Esophagus muscularis mucosa (tissue), 4 donors: Measurements from ENCODE around the gene FAM222A. TPM values are rescaled to one million over a fixed set of nuclear protein-coding genes. Genes with fewer than 3 reads are reported as not detected.

Experiments
- DNase-seq: peaks from one replicate; pipeline ENCODE4 v3.0.0-alpha.2; 2017; ENCODE audit errors: extremely low spot score
- H3K27ac ChIP-seq, 4 donors: fragments of 200-600 bp; sonication (generic); replicated peaks in 1 of 4; 1 replicate in 3 of 4; 2 replicates in 1 of 4; pipeline ENCODE4 v1.5.1; 2016 to 2019; ENCODE audit warnings: mild to moderate bottlenecking in 1 of 4
- H3K27me3 ChIP-seq, 4 donors: fragments of 200-600 bp; sonication (generic); one replicate each; pipeline versions ENCODE4 v1.5.1 to v1.6.0; 2016 to 2019
- H3K36me3 ChIP-seq, 4 donors: fragments of 200-600 bp; sonication (generic); one replicate each; pipeline ENCODE4 v1.5.1; 2016 to 2019
- H3K4me1 ChIP-seq, 4 donors: fragments of 200-600 bp; sonication (generic); one replicate each; pipeline ENCODE4 v1.5.1; 2016 to 2019
- H3K4me3 ChIP-seq, 4 donors: fragments of 200-600 bp; sonication (generic); 1 replicate in 2 of 4; 2 replicates in 2 of 4; pipeline ENCODE4 v1.5.1; 2016 to 2019; ENCODE audit warnings: mild to moderate bottlenecking in 4 of 4, moderate library complexity in 1 of 4
- H3K9me3 ChIP-seq, 4 donors: fragments of 200-600 bp; sonication (generic); 1 replicate in 3 of 4; 2 replicates in 1 of 4; pipeline ENCODE4 v1.5.1; 2016 to 2019
- EP300 ChIP-seq: sonication (generic); formaldehyde crosslinking; IDR thresholded peaks from one replicate; pipeline ENCODE4 v1.6.1; 2017; ENCODE audit warnings: antibody characterized with exemption
- POLR2A ChIP-seq: fragments of 450-650 bp; IDR thresholded peaks from one replicate; pipeline ENCODE4 v1.6.1; 2017; ENCODE audit warnings: antibody characterized with exemption, moderate library complexity, mild to moderate bottlenecking, low read depth
- POLR2AphosphoS5 ChIP-seq, 2 donors: sonication (generic); formaldehyde crosslinking; IDR thresholded peaks; one replicate each; pipeline ENCODE4 v1.6.1; 2017; ENCODE audit warnings: antibody characterized with exemption in 2 of 2
- WGBS: methylation state at CpG from one replicate; pipeline ENCODE4 v1.1.5; 2018; 5-methylcytosine and 5-hydroxymethylcytosine counted together
- intact Hi-C: fragments of 100-400 bp; cut with DNase I; formaldehyde crosslinking; loops from one replicate; pipeline ENCODE4 v1.15.1; 2023
- total RNA-seq, 4 donors: library from RNA; depleted of rRNA; stranded (reverse); fragments of >200 nt; gene quantifications; one replicate each; pipeline versions ENCODE4 v1.1.0 to v1.2.1, GENCODE V29; 2016
- TF ChIP-seq, protein P1 (sequence below), 3 experiments: fragments of 200-600 bp in 2 of 3; fragments of 450-650 bp in 1 of 3; sonication (generic) in 2 of 3; IDR thresholded peaks; one replicate each; pipeline ENCODE4 v1.5.1; 2017 to 2019; ENCODE audit warnings: antibody characterized with exemption in 3 of 3, mild to moderate bottlenecking in 2 of 3, moderate library complexity in 1 of 3

Gene FAM222A
- total RNA-seq, 4 donors from 2014 or later = 0.42 to 3.8 (median 3.2) TPM

- Histone ChIP-seq H3K27ac (no peak overlapping the region), H3K4me3 (no peak overlapping the region), H3K9me3 (no peaks in the 10 kb centered on the region), H3K4me1 (peaks cover 0 to 7% (median 0%) of the 10 kb centered on the region in 4 donors), H3K27me3 (peaks cover 0 to 41% (median 1%) of the 10 kb centered on the region in 4 donors), H3K36me3 (no peaks in the 10 kb centered on the region)
- TF ChIP-seq POLR2A (no peak), POLR2AphosphoS5 (IDR thresholded peaks at IDR 0.05) (no peak), EP300 (no peak)
- TF ChIP-seq, protein P1, sequence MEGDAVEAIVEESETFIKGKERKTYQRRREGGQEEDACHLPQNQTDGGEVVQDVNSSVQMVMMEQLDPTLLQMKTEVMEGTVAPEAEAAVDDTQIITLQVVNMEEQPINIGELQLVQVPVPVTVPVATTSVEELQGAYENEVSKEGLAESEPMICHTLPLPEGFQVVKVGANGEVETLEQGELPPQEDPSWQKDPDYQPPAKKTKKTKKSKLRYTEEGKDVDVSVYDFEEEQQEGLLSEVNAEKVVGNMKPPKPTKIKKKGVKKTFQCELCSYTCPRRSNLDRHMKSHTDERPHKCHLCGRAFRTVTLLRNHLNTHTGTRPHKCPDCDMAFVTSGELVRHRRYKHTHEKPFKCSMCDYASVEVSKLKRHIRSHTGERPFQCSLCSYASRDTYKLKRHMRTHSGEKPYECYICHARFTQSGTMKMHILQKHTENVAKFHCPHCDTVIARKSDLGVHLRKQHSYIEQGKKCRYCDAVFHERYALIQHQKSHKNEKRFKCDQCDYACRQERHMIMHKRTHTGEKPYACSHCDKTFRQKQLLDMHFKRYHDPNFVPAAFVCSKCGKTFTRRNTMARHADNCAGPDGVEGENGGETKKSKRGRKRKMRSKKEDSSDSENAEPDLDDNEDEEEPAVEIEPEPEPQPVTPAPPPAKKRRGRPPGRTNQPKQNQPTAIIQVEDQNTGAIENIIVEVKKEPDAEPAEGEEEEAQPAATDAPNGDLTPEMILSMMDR (IDR thresholded peaks at IDR 0.05) = no peak
- intact Hi-C loops = no loop called here
- 85% methylated on average over 2 of the region's 4 CpGs for WGBS
- DNase-seq = no peak
Measured at GRCh38 chr12:109738209-109738608, 24.6 kb downstream of the FAM222A start.

DNA sequence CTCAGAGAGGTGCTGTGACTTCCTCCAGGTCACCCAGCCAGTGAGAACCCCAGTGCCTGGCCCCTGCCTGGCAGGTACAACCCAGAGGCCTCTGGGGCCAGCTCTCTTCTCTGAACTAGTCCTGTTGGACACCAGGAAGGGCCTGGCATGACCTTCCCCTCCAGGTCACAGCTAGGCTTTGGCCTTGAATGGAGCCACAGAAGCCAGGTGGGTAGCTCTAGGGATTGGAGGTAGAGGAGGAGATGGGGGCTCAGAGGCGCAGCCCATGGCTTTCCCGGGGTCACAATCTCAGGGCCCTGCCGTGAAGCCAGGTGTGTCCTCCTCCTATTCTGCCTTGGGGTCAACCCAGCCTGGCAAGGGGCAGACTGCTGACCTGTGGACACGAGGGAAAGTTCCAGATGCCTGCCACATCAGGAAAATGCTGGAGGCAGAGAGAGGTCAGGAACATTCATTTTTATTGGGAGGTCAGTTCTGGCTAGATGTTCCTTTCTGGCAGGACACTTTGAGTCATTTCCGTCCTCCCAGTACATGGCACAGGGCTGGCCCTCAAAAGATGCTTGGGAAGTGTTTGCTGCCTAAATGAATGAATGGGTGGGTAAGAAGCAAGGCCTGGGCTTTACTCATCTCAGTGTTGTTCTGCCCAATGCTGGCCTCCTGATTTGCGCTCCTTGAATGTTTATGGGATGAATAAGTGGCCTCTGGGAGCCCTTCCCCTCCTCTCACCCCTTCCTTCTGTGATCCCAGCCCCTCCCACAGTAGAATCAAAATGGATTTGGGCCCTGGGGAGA, 25.4 kb downstream of the FAM222A start:
- Histone ChIP-seq H3K27me3 (peaks cover 0 to 34% (median 1%) of the 10 kb centered on the region in 4 donors), H3K4me1 (peaks cover 0 to 2% (median 0%) of the 10 kb centered on the region in 4 donors), H3K36me3 (no peaks in the 10 kb centered on the region), H3K4me3 (no peak overlapping the region), H3K9me3 (no peaks in the 10 kb centered on the region), H3K27ac (no peak overlapping the region)
- no peak for TF ChIP-seq EP300
- TF ChIP-seq POLR2A = no peak
- TF ChIP-seq POLR2AphosphoS5 (IDR thresholded peaks at IDR 0.05) = no peak
- TF ChIP-seq, protein P1 (IDR thresholded peaks at IDR 0.05) = no peak
- intact Hi-C loops = no loop called here
- WGBS = 83% methylated on average over 6 of the region's 6 CpGs
- no peak for DNase-seq

DNA sequence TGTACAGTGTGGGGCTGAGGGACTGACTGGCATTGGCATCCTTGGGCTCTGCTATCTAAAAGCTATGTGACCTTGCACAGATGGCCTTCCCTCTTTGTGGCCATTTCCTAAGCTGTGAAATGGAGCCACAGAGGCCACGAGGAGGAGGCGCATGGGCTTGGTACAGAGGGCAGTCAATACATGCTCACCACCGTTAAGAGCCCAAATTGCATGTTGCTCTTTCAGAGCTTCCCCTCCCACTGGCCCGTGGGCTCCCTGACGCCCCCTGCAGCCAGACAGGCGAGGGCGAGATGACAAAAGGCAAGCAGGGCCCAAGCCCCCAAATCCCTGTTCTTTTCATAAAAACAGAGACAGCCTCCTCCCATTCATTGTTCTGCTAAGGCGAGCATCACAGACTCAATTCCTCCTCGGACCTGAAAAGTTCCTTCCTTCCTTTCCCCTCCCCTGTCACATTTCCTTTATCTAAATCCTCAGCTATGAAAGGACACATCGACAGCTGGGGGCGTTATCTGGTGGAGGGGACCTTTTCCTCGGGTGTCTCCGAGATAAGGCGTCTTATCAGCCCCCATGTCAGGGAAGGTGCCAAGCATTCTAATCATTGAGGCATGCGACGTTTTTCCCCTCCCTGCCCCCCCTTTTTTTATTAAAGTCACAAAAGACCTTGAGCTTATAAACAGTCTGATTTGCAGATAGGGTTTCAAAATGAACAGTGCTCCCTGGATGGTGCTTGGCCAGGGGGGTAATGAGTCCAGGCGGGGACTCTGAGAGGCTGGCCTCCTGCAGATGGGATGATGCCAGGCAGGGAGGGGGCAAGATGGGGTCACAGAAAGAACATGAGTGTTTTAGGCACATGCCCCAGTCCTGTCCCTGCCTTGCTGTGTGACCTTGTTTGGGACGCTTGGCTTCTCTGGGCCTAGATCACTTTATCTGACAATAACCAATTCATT, 26.4 kb downstream of the FAM222A start:
- TF ChIP-seq, protein P1 (IDR thresholded peaks at IDR 0.05) = no peak
- TF ChIP-seq POLR2A (no peak), POLR2AphosphoS5 (IDR thresholded peaks at IDR 0.05) (no peak), EP300 (no peak)
- Histone ChIP-seq H3K36me3 (no peaks in the 10 kb centered on the region), H3K4me3 (no peak overlapping the region), H3K27ac (no peak overlapping the region), H3K9me3 (no peaks in the 10 kb centered on the region), H3K4me1 (peaks cover 0 to 3% (median 0%) of the 10 kb centered on the region in 4 donors), H3K27me3 (peaks cover 0 to 24% (median 1%) of the 10 kb centered on the region in 4 donors)
- intact Hi-C loops = no loop called here
- no peak for DNase-seq
- whole genome bisulfite sequencing = 52% methylated on average over 13 of the region's 18 CpGs

GRCh38 chr12:109740694-109741245, 27.1 kb downstream of the FAM222A start:
- peaks cover 0 to 5% (median 0%) of the 10 kb centered on the region in 4 donors for H3K4me1 ChIP-seq
- DNase-seq = no peak
- no peak overlapping the region for H3K27ac ChIP-seq
- H3K27me3 ChIP-seq = peaks cover 0 to 17% (median 1%) of the 10 kb centered on the region in 4 donors
- H3K4me3 ChIP-seq = no peak overlapping the region
- H3K9me3 ChIP-seq = no peaks in the 10 kb centered on the region
- TF ChIP-seq POLR2A (no peak), POLR2AphosphoS5 (IDR thresholded peaks at IDR 0.05) (no peak), EP300 (no peak)
- TF ChIP-seq, protein P1 (IDR thresholded peaks at IDR 0.05) = no peak
- intact Hi-C loops = no loop called here
- no peaks in the 10 kb centered on the region for H3K36me3 ChIP-seq
- 92% methylated on average over 10 of the region's 10 CpGs for WGBS
